K562 (cell line): ENCODE measurements around the gene PARD3. TPM values are rescaled to one million over a fixed set of nuclear protein-coding genes. Genes with fewer than 3 reads are reported as not detected.

ENCODE experiments used
- ATF1 ChIP-seq, 2 experiments: fragments of 450-650 bp in 1 of 2; IDR thresholded peaks; 2 replicates each; pipeline ENCODE4 v1.6.1; 2016; ENCODE audit warnings: missing compliant biosample characterization in 1 of 2, missing genetic modification characterization in 1 of 2
- ESRRB ChIP-seq: fragments of 250-450 bp; sonication (Bioruptor Pico); IDR thresholded peaks from 2 replicates; pipeline ENCODE4 v1.5.0; 2020; ENCODE audit warnings: mild to moderate bottlenecking, moderate library complexity, borderline replicate concordance
- FOXJ2 ChIP-seq: fragments of 200-800 bp; sonication (Bioruptor generic); IDR thresholded peaks from 2 replicates; pipeline ENCODE4 v1.6.1; 2016; ENCODE audit warnings: missing genetic modification characterization, missing compliant biosample characterization
- GABPA ChIP-seq: fragments of 200-800 bp; sonication (Bioruptor generic); conservative IDR thresholded peaks from 2 replicates; pipeline ENCODE4 v1.6.1; 2016; ENCODE audit warnings: low read depth, missing genetic modification characterization, missing compliant biosample characterization
- HCFC1 ChIP-seq: IDR thresholded peaks from 2 replicates; pipeline ENCODE4 v1.6.1; 2012; ENCODE audit warnings: low read depth, low read length, improper control_type of control experiment
- POLR3G ChIP-seq: IDR thresholded peaks from 2 replicates; pipeline ENCODE4 v1.6.1; 2011; ENCODE audit not compliant: insufficient read length, insufficient replicate concordance; ENCODE audit errors: extremely low read depth
- PPARD ChIP-seq: fragments of 250-450 bp; sonication (Bioruptor Pico); IDR thresholded peaks from 2 replicates; pipeline ENCODE4 v1.8.0; 2022; ENCODE audit warnings: inconsistent platforms, mild to moderate bottlenecking, moderate library complexity
- SIRT6 ChIP-seq: IDR thresholded peaks from one replicate; pipeline ENCODE4 v1.6.1; 2012; ENCODE audit warnings: low read depth, mild to moderate bottlenecking, control low read depth, inconsistent platforms, low read length, moderate library complexity
- TEAD1 ChIP-seq, 2 experiments: fragments of 450-650 bp in 1 of 2; sonication (generic) in 1 of 2; formaldehyde crosslinking; IDR thresholded peaks; 2 replicates each; pipeline versions ENCODE4 v1.4.0 to v1.8.0; 2020 to 2022; ENCODE audit warnings: mild to moderate bottlenecking in 2 of 2, missing genetic modification reagents in 1 of 2
- ZBED1 ChIP-seq: IDR thresholded peaks from 2 replicates; pipeline ENCODE4 v1.6.1; 2014
- ZNF311 ChIP-seq: fragments of 250-450 bp; sonication (Bioruptor Pico); IDR thresholded peaks from 2 replicates; pipeline ENCODE4 v1.4.0; 2020; ENCODE audit warnings: mild to moderate bottlenecking, moderate library complexity
- ZNF445 ChIP-seq: fragments of 250-450 bp; sonication (Bioruptor Pico); IDR thresholded peaks from 2 replicates; pipeline ENCODE4 v1.4.0; 2020; ENCODE audit warnings: low read depth, mild to moderate bottlenecking, moderate library complexity
- ZNF778 ChIP-seq: fragments of 450-650 bp; formaldehyde crosslinking; IDR thresholded peaks from 2 replicates; pipeline ENCODE4 v1.4.0; 2020; ENCODE audit warnings: mild to moderate bottlenecking, moderate library complexity
- polyA plus RNA-seq, 8 experiments: library from polyadenylated mRNA; depleted of rRNA in 4 of 8; stranded (reverse) in 5 of 8; unstranded in 3 of 8; fragments of >200 nt; fragmentation: Nextera tagmentation in 2 of 8; fragmentation: Illumina TruSeq in 1 of 8; extraction: Ambion mirVana in 2 of 8; extraction: Trizol in 1 of 8; gene quantifications; 2 replicates each; pipeline versions ENCODE4 v1.2.1 to v1.2.3, GENCODE V29; 2011 to 2014; ENCODE audit warnings: inconsistent platforms in 1 of 8, missing spikeins in 1 of 8
- total RNA-seq, 7 experiments: library from RNA; depleted of rRNA in 6 of 7; stranded (reverse); fragments of >200 nt in 6 of 7; fragmentation: Illumina TruSeq in 2 of 7; extraction: Trizol in 2 of 7; gene quantifications; 2 replicates each; pipeline versions ENCODE4 v1.2.1 to v1.2.3, GENCODE V29; 2011 to 2021; ENCODE audit warnings: low replicate concordance in 1 of 7
- TF ChIP-seq, protein P1 (sequence below): sonication (generic); formaldehyde crosslinking; IDR thresholded peaks from 2 replicates; pipeline ENCODE4 v1.8.0; 2023; ENCODE audit warnings: mild to moderate bottlenecking, missing genetic modification reagents
- TF ChIP-seq, protein P2 (sequence below), 2 experiments: IDR thresholded peaks; 2 replicates each; pipeline ENCODE4 v1.6.1; 2011; ENCODE audit warnings: borderline replicate concordance in 1 of 2, control low read depth in 1 of 2, low read depth in 1 of 2, low read length in 1 of 2, mild to moderate bottlenecking in 1 of 2, mixed read lengths in 1 of 2, moderate library complexity in 1 of 2; ENCODE audit not compliant: insufficient read depth in 1 of 2, insufficient read length in 1 of 2, poor library complexity in 1 of 2, severe bottlenecking in 1 of 2; ENCODE audit errors: extremely low read depth in 1 of 2
- TF ChIP-seq, protein P3 (sequence below): sonication (generic); formaldehyde crosslinking; IDR thresholded peaks from 2 replicates; pipeline ENCODE4 v1.8.1; 2023; ENCODE audit warnings: mild to moderate bottlenecking, missing genetic modification reagents
- TF ChIP-seq, protein P4 (sequence below): fragments of 450-650 bp; IDR thresholded peaks from 2 replicates; pipeline ENCODE4 v1.6.1; 2016; ENCODE audit warnings: borderline replicate concordance
- TF ChIP-seq, protein P5 (sequence below): fragments of 450-650 bp; IDR thresholded peaks from 2 replicates; pipeline ENCODE4 v1.6.1; 2017; ENCODE audit warnings: antibody characterized with exemption, mild to moderate bottlenecking

The PARD3 gene
- total and polyA plus RNA-seq, 9 of the 15 experiments (the other 6 are each of a cell fraction or from before 2014, with no cell fraction given): 2.7 to 11.7 (median 7.7) TPM

DNA sequence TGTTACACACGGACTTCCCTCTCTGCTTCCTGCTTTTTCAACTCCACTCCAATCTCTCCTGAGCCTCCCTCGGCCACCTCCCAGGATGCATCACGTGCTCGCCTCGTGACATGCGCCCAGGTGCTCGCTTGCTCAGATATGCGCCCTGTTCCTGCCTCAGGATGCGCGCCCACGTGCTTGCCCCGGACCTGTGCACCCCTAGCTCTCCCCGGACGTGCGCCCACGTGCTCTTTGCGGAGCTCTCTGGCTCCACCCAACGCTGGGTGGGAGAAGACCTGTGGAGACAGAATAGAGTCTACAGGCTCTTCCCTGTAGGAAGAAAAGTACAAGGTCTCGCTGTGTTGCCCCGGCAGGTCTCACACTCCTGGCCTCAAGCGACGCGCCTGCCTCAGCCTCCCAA is 23.1 kb downstream of the PARD3 start (continued):
- TF ChIP-seq, protein P1, sequence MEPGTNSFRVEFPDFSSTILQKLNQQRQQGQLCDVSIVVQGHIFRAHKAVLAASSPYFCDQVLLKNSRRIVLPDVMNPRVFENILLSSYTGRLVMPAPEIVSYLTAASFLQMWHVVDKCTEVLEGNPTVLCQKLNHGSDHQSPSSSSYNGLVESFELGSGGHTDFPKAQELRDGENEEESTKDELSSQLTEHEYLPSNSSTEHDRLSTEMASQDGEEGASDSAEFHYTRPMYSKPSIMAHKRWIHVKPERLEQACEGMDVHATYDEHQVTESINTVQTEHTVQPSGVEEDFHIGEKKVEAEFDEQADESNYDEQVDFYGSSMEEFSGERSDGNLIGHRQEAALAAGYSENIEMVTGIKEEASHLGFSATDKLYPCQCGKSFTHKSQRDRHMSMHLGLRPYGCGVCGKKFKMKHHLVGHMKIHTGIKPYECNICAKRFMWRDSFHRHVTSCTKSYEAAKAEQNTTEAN (CRISPR knock-in tag): no peak
- TF ChIP-seq ZBED1 (no peak), ZNF445 (CRISPR knock-in tag) (no peak), GABPA (tag) (no peak), FOXJ2 (no peak), ZNF311 (CRISPR knock-in tag) (no peak), HCFC1 (no peak), ZNF778 (CRISPR knock-in tag) (no peak), ESRRB (CRISPR knock-in tag) (no peak), PPARD (no peak), SIRT6 (no peak), TEAD1 (CRISPR knock-in tag; IDR thresholded peaks at IDR 0.05) (0 out of 4 replicates have a peak, but pooled peaks of 1 of the 2 experiments have one; percentile 52), ATF1 (CRISPR knock-in tag; IDR thresholded peaks at IDR 0.05) (no peak), ATF1 (tag; IDR thresholded peaks at IDR 0.05) (no peak), POLR3G (no peak)
- TF ChIP-seq, protein P2, sequence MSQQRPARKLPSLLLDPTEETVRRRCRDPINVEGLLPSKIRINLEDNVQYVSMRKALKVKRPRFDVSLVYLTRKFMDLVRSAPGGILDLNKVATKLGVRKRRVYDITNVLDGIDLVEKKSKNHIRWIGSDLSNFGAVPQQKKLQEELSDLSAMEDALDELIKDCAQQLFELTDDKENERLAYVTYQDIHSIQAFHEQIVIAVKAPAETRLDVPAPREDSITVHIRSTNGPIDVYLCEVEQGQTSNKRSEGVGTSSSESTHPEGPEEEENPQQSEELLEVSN (IDR thresholded peaks at IDR 0.05; ENCODE audit: borderline replicate concordance in 1 of 2, extremely low read depth in 1 of 2, insufficient read depth in 1 of 2, insufficient read length in 1 of 2, low read depth in 1 of 2, low read length in 1 of 2, poor library complexity in 1 of 2, severe bottlenecking in 1 of 2): peak; percentile 76 to 83
- TF ChIP-seq, protein P3, sequence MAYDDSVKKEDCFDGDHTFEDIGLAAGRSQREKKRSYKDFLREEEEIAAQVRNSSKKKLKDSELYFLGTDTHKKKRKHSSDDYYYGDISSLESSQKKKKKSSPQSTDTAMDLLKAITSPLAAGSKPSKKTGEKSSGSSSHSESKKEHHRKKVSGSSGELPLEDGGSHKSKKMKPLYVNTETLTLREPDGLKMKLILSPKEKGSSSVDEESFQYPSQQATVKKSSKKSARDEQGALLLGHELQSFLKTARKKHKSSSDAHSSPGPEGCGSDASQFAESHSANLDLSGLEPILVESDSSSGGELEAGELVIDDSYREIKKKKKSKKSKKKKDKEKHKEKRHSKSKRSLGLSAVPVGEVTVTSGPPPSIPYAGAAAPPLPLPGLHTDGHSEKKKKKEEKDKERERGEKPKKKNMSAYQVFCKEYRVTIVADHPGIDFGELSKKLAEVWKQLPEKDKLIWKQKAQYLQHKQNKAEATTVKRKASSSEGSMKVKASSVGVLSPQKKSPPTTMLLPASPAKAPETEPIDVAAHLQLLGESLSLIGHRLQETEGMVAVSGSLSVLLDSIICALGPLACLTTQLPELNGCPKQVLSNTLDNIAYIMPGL (CRISPR knock-in tag): no peak
- TF ChIP-seq, protein P4, sequence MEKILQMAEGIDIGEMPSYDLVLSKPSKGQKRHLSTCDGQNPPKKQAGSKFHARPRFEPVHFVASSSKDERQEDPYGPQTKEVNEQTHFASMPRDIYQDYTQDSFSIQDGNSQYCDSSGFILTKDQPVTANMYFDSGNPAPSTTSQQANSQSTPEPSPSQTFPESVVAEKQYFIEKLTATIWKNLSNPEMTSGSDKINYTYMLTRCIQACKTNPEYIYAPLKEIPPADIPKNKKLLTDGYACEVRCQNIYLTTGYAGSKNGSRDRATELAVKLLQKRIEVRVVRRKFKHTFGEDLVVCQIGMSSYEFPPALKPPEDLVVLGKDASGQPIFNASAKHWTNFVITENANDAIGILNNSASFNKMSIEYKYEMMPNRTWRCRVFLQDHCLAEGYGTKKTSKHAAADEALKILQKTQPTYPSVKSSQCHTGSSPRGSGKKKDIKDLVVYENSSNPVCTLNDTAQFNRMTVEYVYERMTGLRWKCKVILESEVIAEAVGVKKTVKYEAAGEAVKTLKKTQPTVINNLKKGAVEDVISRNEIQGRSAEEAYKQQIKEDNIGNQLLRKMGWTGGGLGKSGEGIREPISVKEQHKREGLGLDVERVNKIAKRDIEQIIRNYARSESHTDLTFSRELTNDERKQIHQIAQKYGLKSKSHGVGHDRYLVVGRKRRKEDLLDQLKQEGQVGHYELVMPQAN: peak; percentile 46; the same call in 1 of the 2 replicates
- TF ChIP-seq, protein P5, sequence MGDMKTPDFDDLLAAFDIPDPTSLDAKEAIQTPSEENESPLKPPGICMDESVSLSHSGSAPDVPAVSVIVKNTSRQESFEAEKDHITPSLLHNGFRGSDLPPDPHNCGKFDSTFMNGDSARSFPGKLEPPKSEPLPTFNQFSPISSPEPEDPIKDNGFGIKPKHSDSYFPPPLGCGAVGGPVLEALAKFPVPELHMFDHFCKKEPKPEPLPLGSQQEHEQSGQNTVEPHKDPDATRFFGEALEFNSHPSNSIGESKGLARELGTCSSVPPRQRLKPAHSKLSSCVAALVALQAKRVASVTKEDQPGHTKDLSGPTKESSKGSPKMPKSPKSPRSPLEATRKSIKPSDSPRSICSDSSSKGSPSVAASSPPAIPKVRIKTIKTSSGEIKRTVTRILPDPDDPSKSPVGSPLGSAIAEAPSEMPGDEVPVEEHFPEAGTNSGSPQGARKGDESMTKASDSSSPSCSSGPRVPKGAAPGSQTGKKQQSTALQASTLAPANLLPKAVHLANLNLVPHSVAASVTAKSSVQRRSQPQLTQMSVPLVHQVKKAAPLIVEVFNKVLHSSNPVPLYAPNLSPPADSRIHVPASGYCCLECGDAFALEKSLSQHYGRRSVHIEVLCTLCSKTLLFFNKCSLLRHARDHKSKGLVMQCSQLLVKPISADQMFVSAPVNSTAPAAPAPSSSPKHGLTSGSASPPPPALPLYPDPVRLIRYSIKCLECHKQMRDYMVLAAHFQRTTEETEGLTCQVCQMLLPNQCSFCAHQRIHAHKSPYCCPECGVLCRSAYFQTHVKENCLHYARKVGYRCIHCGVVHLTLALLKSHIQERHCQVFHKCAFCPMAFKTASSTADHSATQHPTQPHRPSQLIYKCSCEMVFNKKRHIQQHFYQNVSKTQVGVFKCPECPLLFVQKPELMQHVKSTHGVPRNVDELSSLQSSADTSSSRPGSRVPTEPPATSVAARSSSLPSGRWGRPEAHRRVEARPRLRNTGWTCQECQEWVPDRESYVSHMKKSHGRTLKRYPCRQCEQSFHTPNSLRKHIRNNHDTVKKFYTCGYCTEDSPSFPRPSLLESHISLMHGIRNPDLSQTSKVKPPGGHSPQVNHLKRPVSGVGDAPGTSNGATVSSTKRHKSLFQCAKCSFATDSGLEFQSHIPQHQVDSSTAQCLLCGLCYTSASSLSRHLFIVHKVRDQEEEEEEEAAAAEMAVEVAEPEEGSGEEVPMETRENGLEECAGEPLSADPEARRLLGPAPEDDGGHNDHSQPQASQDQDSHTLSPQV: 0 out of 2 replicates have a peak, but pooled peaks have one; percentile 35
